Tibial nerve (tissue), 4 donors: Measurements from ENCODE around the gene AP3D1. TPM values are rescaled to one million over a fixed set of nuclear protein-coding genes. Genes with fewer than 3 reads are reported as not detected.

Source experiments
- DNase-seq, 2 donors: peaks; one replicate each; pipeline ENCODE4 v3.0.0-alpha.2; 2019; ENCODE audit warnings: low spot score in 2 of 2
- H3K27ac ChIP-seq, 4 donors: fragments of 200-600 bp; sonication (generic) in 3 of 4; one replicate each; pipeline ENCODE4 v1.5.1; 2017 to 2019; ENCODE audit warnings: mild to moderate bottlenecking in 1 of 4
- H3K27me3 ChIP-seq, 2 donors: fragments of 200-600 bp; sonication (generic) in 1 of 2; one replicate each; pipeline versions ENCODE4 v1.5.1 to v1.6.0; 2017 to 2019
- H3K36me3 ChIP-seq, 3 donors: fragments of 200-600 bp; sonication (generic); one replicate each; pipeline ENCODE4 v1.5.1; 2018 to 2019
- H3K4me1 ChIP-seq, 4 donors: fragments of 200-600 bp; sonication (generic) in 3 of 4; one replicate each; pipeline ENCODE4 v1.5.1; 2017 to 2019
- H3K4me3 ChIP-seq, 4 donors: fragments of 200-600 bp; sonication (generic) in 3 of 4; one replicate each; pipeline ENCODE4 v1.5.1; 2017 to 2019; ENCODE audit warnings: mild to moderate bottlenecking in 1 of 4, moderate library complexity in 1 of 4
- H3K9me3 ChIP-seq, 4 donors: fragments of 200-600 bp; sonication (generic) in 3 of 4; one replicate each; pipeline ENCODE4 v1.5.1; 2017 to 2019
- CTCF ChIP-seq, 5 experiments: fragments of 200-600 bp in 3 of 5; fragments of 450-650 bp in 2 of 5; sonication (generic) in 3 of 5; IDR thresholded peaks; one replicate each; pipeline ENCODE4 v1.5.1; 2016 to 2019; ENCODE audit warnings: antibody characterized with exemption in 5 of 5, mild to moderate bottlenecking in 3 of 5, moderate library complexity in 2 of 5
- EP300 ChIP-seq, 2 donors: sonication (generic); formaldehyde crosslinking; IDR thresholded peaks; one replicate each; pipeline ENCODE4 v1.6.1; 2017; ENCODE audit warnings: antibody characterized with exemption in 2 of 2, mild to moderate bottlenecking in 1 of 2
- POLR2A ChIP-seq, 2 donors: fragments of 450-650 bp; IDR thresholded peaks; one replicate each; pipeline ENCODE4 v1.6.1; 2017; ENCODE audit warnings: antibody characterized with exemption in 2 of 2, mild to moderate bottlenecking in 2 of 2, moderate library complexity in 2 of 2
- whole genome bisulfite sequencing, 2 donors: methylation state at CpG; one replicate each; pipeline ENCODE4 v1.1.5; 2018; 5-methylcytosine and 5-hydroxymethylcytosine counted together
- total RNA-seq, 4 donors: library from RNA; depleted of rRNA; stranded (reverse); fragments of >200 nt; gene quantifications; one replicate each; pipeline ENCODE4 v1.1.0, GENCODE V29; 2016

AP3D1 gene
- total RNA-seq, 4 donors from 2014 or later = 75.2 to 127 (median 83.3) TPM

GRCh38 chr19:2119921-2120785 lies 31.2 kb downstream of the AP3D1 start:
- Histone ChIP-seq H3K27ac (no peak overlapping the region), H3K4me1 (no peaks in the 10 kb centered on the region), H3K27me3 (no peaks in the 10 kb centered on the region), H3K4me3 (no peak overlapping the region), H3K36me3 (peaks cover 7 to 100% (median 56%) of the 10 kb centered on the region in 3 donors), H3K9me3 (no peaks in the 10 kb centered on the region)
- no peak for DNase-seq
- no peak for TF ChIP-seq POLR2A (IDR thresholded peaks at IDR 0.05)
- no peak for TF ChIP-seq EP300 (IDR thresholded peaks at IDR 0.05)
- no peak for TF ChIP-seq CTCF (IDR thresholded peaks at IDR 0.05)
- 87 to 89% methylated on average over 25 to 28 of the region's 31 CpGs for WGBS, 2 donors

- no peaks in the 10 kb centered on the region for H3K9me3 ChIP-seq
- no peaks in the 10 kb centered on the region for H3K27me3 ChIP-seq
- no peak overlapping the region for H3K27ac ChIP-seq
- no peak for TF ChIP-seq CTCF (IDR thresholded peaks at IDR 0.05)
- TF ChIP-seq POLR2A (IDR thresholded peaks at IDR 0.05) = no peak
- TF ChIP-seq EP300 (IDR thresholded peaks at IDR 0.05) = no peak
- H3K4me3 ChIP-seq = no peak overlapping the region
- peaks cover 7 to 100% (median 72%) of the 10 kb centered on the region in 3 donors for H3K36me3 ChIP-seq
- peaks cover 0 to 2% (median 0%) of the 10 kb centered on the region in 4 donors for H3K4me1 ChIP-seq
- 89 to 92% methylated on average over 16 to 18 of the region's 18 CpGs for WGBS, 2 donors
- DNase-seq = no peak
Measured at GRCh38 chr19:2118438-2118837, 32.9 kb downstream of the AP3D1 start.

GRCh38 chr19:2117215-2117960 lies 34.0 kb downstream of the AP3D1 start:
- no peak for DNase-seq
- Histone ChIP-seq H3K27me3 (no peaks in the 10 kb centered on the region), H3K36me3 (peaks cover 11 to 100% (median 76%) of the 10 kb centered on the region in 3 donors), H3K4me3 (no peak overlapping the region), H3K9me3 (no peaks in the 10 kb centered on the region), H3K27ac (no peak overlapping the region), H3K4me1 (peaks cover 0 to 2% (median 0%) of the 10 kb centered on the region in 4 donors)
- TF ChIP-seq POLR2A (IDR thresholded peaks at IDR 0.05) (no peak), EP300 (IDR thresholded peaks at IDR 0.05) (no peak), CTCF (IDR thresholded peaks at IDR 0.05) (no peak)
- 94% methylated on average over 19 of the region's 27 CpGs for WGBS, 2 donors

GRCh38 chr19:2116507-2116906 lies 34.9 kb downstream of the AP3D1 start:
- no peak overlapping the region for H3K4me3 ChIP-seq
- no peaks in the 10 kb centered on the region for H3K9me3 ChIP-seq
- DNase-seq = no peak
- no peak overlapping the region for H3K27ac ChIP-seq
- no peak for TF ChIP-seq POLR2A (IDR thresholded peaks at IDR 0.05)
- TF ChIP-seq EP300 (IDR thresholded peaks at IDR 0.05) = no peak
- TF ChIP-seq CTCF (IDR thresholded peaks at IDR 0.05) = no peak
- no peaks in the 10 kb centered on the region for H3K27me3 ChIP-seq
- peaks cover 11 to 100% (median 70%) of the 10 kb centered on the region in 3 donors for H3K36me3 ChIP-seq
- peaks cover 0 to 2% (median 0%) of the 10 kb centered on the region in 4 donors for H3K4me1 ChIP-seq
- 88 to 92% methylated on average over 16 to 25 of the region's 25 CpGs for WGBS, 2 donors
